HepG2 (cell line): Measurements from ENCODE around the gene KIAA0232. TPM values are rescaled to one million over a fixed set of nuclear protein-coding genes. Genes with fewer than 3 reads are reported as not detected.

Experiments used
- CERS6 ChIP-seq: sonication (generic); formaldehyde crosslinking; IDR thresholded peaks from 2 replicates; pipeline ENCODE4 v1.5.0; 2020; ENCODE audit warnings: missing genetic modification reagents
- DMAP1 ChIP-seq: IDR thresholded peaks from 2 replicates; pipeline ENCODE4 v1.6.1; 2016
- FLYWCH1 ChIP-seq: sonication (generic); formaldehyde crosslinking; IDR thresholded peaks from 2 replicates; pipeline ENCODE4 v1.8.1; 2023; ENCODE audit warnings: mild to moderate bottlenecking, missing genetic modification reagents
- GABPB1 ChIP-seq: IDR thresholded peaks from 2 replicates; pipeline ENCODE4 v1.6.1; 2016; ENCODE audit warnings: mild to moderate bottlenecking, missing genetic modification reagents, moderate library complexity, missing compliant biosample characterization
- HNRNPK ChIP-seq: fragments of 200-400 bp; formaldehyde crosslinking; IDR thresholded peaks from 2 replicates; pipeline ENCODE4 v1.6.1; 2018; ENCODE audit warnings: low read length, low read depth, moderate library complexity, mild to moderate bottlenecking; ENCODE audit not compliant: poor library complexity, severe bottlenecking
- KDM4B ChIP-seq: sonication (generic); formaldehyde crosslinking; IDR thresholded peaks from 2 replicates; pipeline ENCODE4 v1.4.0; 2020; ENCODE audit warnings: missing genetic modification reagents
- KDM5A ChIP-seq: fragments of 200-600 bp; sonication (generic); IDR thresholded peaks from 2 replicates; pipeline ENCODE4 v1.7.0; 2018; ENCODE audit warnings: antibody characterized with exemption, mild to moderate bottlenecking, low read length, borderline replicate concordance
- KLF11 ChIP-seq: IDR thresholded peaks from 2 replicates; pipeline ENCODE4 v1.6.1; 2016; ENCODE audit warnings: missing compliant biosample characterization
- MIXL1 ChIP-seq: IDR thresholded peaks from 2 replicates; pipeline ENCODE4 v1.6.1; 2016
- PRDM4 ChIP-seq: sonication (generic); formaldehyde crosslinking; IDR thresholded peaks from 2 replicates; pipeline ENCODE4 v1.9.0; 2021; ENCODE audit warnings: missing genetic modification reagents, borderline replicate concordance
- SATB2 ChIP-seq: sonication (generic); formaldehyde crosslinking; IDR thresholded peaks from 2 replicates; pipeline ENCODE4 v1.5.0; 2020; ENCODE audit warnings: missing genetic modification reagents
- TCF7L2 ChIP-seq: IDR thresholded peaks from 2 replicates; pipeline ENCODE4 v1.6.1; 2011; ENCODE audit warnings: mild to moderate bottlenecking, low read depth, low read length, moderate library complexity
- U2AF2 ChIP-seq: fragments of 200-400 bp; formaldehyde crosslinking; IDR thresholded peaks from 2 replicates; pipeline ENCODE4 v1.6.1; 2017; ENCODE audit warnings: low read depth, mild to moderate bottlenecking, low read length
- ZBED4 ChIP-seq: sonication (generic); formaldehyde crosslinking; IDR thresholded peaks from 2 replicates; pipeline ENCODE4 v1.4.0; 2020; ENCODE audit warnings: missing genetic modification reagents, borderline replicate concordance
- ZBTB20 ChIP-seq: sonication (generic); formaldehyde crosslinking; IDR thresholded peaks from 2 replicates; pipeline ENCODE4 v1.8.1; 2023; ENCODE audit warnings: missing genetic modification reagents, low read depth, mild to moderate bottlenecking, borderline replicate concordance
- ZBTB38 ChIP-seq: sonication (generic); formaldehyde crosslinking; IDR thresholded peaks from 2 replicates; pipeline ENCODE4 v1.5.1; 2020; ENCODE audit warnings: mild to moderate bottlenecking, missing genetic modification reagents
- ZBTB46 ChIP-seq: sonication (generic); formaldehyde crosslinking; IDR thresholded peaks from 2 replicates; pipeline ENCODE4 v1.4.0; 2020; ENCODE audit warnings: mild to moderate bottlenecking, missing genetic modification reagents, borderline replicate concordance
- ZNF17 ChIP-seq: sonication (generic); formaldehyde crosslinking; IDR thresholded peaks from 2 replicates; pipeline ENCODE4 v1.5.0; 2020; ENCODE audit warnings: mild to moderate bottlenecking, missing genetic modification reagents
- ZNF232 ChIP-seq: sonication (generic); formaldehyde crosslinking; IDR thresholded peaks from 2 replicates; pipeline ENCODE4 v1.4.0; 2020; ENCODE audit warnings: missing genetic modification reagents, borderline replicate concordance
- ZNF264 ChIP-seq: sonication (generic); formaldehyde crosslinking; IDR thresholded peaks from 2 replicates; pipeline ENCODE4 v1.4.0; 2020; ENCODE audit warnings: missing genetic modification reagents
- ZNF3 ChIP-seq: IDR thresholded peaks from 2 replicates; pipeline ENCODE4 v1.7.0; 2017; ENCODE audit warnings: inconsistent platforms
- polyA plus RNA-seq, 8 experiments: library from polyadenylated mRNA; depleted of rRNA in 3 of 8; stranded (reverse) in 7 of 8; unstranded in 1 of 8; fragments of >200 nt; fragmentation: Illumina TruSeq in 4 of 8; extraction: Trizol in 4 of 8; gene quantifications; 2 replicates each; pipeline versions ENCODE4 v1.2.1 to v1.2.3, GENCODE V29; 2011 to 2016; ENCODE audit warnings: low read depth in 4 of 8, missing spikeins in 1 of 8, mixed read lengths in 1 of 8; ENCODE audit not compliant: insufficient read depth in 1 of 8
- total RNA-seq, 5 experiments: library from RNA; depleted of rRNA; stranded (reverse); fragments of >200 nt; fragmentation: Illumina TruSeq; extraction: Trizol; gene quantifications; 2 replicates each; pipeline ENCODE4 v1.2.3, GENCODE V29; 2016; ENCODE audit warnings: low read depth in 1 of 5

The KIAA0232 gene
- total and polyA plus RNA-seq, 2 of the 13 experiments (the other 11 are each of a cell fraction or from before 2014, with no cell fraction given) = 7.8 to 17.1 TPM

GRCh38 chr4:6909113-6909969 lies 126.8 kb downstream of the KIAA0232 start, which contains the start of gene TBC1D14 (continued):
- 0 out of 2 replicates have a peak, but pooled peaks have one; percentile 26 for TF ChIP-seq ZBTB46 (CRISPR knock-in tag)
- TF ChIP-seq HNRNPK = peak; percentile 58
- TF ChIP-seq ZBTB38 (CRISPR knock-in tag) = peak; percentile 37; the same call in 1 of the 2 replicates
- TF ChIP-seq PRDM4 = no peak
- TF ChIP-seq ZNF3 (CRISPR knock-in tag) = no peak
- TF ChIP-seq ZBED4 (CRISPR knock-in tag) = 0 out of 2 replicates have a peak, but pooled peaks have one; percentile 3
- TF ChIP-seq MIXL1 (CRISPR knock-in tag) = no peak
- 0 out of 2 replicates have a peak, but pooled peaks have one; percentile 62 for TF ChIP-seq ZNF264
- no peak for TF ChIP-seq TCF7L2
- no peak for TF ChIP-seq ZNF17 (CRISPR knock-in tag)
- peak; percentile 89 for TF ChIP-seq GABPB1
- TF ChIP-seq ZNF232 (CRISPR knock-in tag) = 0 out of 2 replicates have a peak, but pooled peaks have one; percentile 17
- 0 out of 2 replicates have a peak, but pooled peaks have one; percentile 27 for TF ChIP-seq U2AF2
- no peak for TF ChIP-seq CERS6
- no peak for TF ChIP-seq KLF11 (CRISPR knock-in tag)
- no peak for TF ChIP-seq SATB2 (CRISPR knock-in tag)
- TF ChIP-seq KDM4B (CRISPR knock-in tag) = no peak
- peak; percentile 74 for TF ChIP-seq DMAP1
- TF ChIP-seq ZBTB20 (CRISPR knock-in tag) = no peak
- peak; percentile 70; the same call in 1 of the 2 replicates for TF ChIP-seq KDM5A
- no peak for TF ChIP-seq FLYWCH1 (CRISPR knock-in tag)
